OCI-LY7 (cell line): ENCODE data around the gene ACADSB.

Experiments
- EZH2phosphoT487 ChIP-seq: fragments of 200-600 bp; sonication (generic); IDR thresholded peaks from 2 replicates; pipeline ENCODE4 v1.6.1; 2018; ENCODE audit warnings: low read depth, borderline replicate concordance, mild to moderate bottlenecking, mixed run types, antibody characterized with exemption, low read length, moderate library complexity, mixed read lengths
- TF ChIP-seq, protein P1 (sequence below): fragments of 200-600 bp; sonication (generic); conservative IDR thresholded peaks from 2 replicates; pipeline ENCODE4 v1.5.1; 2014; ENCODE audit warnings: mild to moderate bottlenecking, antibody characterized with exemption, low read length, moderate library complexity, mixed read lengths

DNA sequence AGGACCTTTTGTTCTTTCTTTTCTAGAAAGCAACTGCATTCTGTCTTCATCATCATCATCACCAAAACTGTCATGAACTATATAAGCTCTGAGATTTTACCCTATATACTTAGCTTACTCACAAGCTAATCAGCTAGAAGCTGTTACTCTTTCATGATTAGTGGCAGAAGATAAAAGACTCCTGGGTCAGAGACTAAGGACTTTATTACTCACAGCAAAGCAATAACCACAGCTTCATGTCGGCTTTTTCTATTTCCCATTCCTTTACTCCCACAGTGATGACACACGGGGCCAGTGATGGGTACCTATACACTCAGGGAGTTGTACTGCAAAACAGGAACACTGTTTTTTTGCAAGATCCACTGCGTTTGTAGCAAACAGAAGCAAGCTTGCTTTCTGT, 46.4 kb upstream of the ACADSB start:
- TF ChIP-seq, protein P1, sequence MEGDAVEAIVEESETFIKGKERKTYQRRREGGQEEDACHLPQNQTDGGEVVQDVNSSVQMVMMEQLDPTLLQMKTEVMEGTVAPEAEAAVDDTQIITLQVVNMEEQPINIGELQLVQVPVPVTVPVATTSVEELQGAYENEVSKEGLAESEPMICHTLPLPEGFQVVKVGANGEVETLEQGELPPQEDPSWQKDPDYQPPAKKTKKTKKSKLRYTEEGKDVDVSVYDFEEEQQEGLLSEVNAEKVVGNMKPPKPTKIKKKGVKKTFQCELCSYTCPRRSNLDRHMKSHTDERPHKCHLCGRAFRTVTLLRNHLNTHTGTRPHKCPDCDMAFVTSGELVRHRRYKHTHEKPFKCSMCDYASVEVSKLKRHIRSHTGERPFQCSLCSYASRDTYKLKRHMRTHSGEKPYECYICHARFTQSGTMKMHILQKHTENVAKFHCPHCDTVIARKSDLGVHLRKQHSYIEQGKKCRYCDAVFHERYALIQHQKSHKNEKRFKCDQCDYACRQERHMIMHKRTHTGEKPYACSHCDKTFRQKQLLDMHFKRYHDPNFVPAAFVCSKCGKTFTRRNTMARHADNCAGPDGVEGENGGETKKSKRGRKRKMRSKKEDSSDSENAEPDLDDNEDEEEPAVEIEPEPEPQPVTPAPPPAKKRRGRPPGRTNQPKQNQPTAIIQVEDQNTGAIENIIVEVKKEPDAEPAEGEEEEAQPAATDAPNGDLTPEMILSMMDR = no peak
- no peak for TF ChIP-seq EZH2phosphoT487
